GM23338 (cell line): Measurements from ENCODE around the gene TEX35. TPM values are rescaled to one million over a fixed set of nuclear protein-coding genes. Genes with fewer than 3 reads are reported as not detected.

Experiments used
- CTCF ChIP-seq, 2 experiments: fragments of 200-600 bp in 1 of 2; sonication (generic) in 1 of 2; conservative IDR thresholded peaks; 2 replicates each; pipeline versions ENCODE4 v1.5.1 to v1.6.1; 2016 to 2017; ENCODE audit warnings: antibody characterized with exemption in 2 of 2, low read depth in 2 of 2, mild to moderate bottlenecking in 2 of 2, moderate library complexity in 1 of 2
- ETS1 ChIP-seq: IDR thresholded peaks from 2 replicates; pipeline ENCODE4 v1.6.1; 2016; ENCODE audit warnings: antibody characterized with exemption
- EZH2phosphoT487 ChIP-seq: fragments of 200-600 bp; sonication (generic); IDR thresholded peaks from one replicate; pipeline ENCODE4 v1.8.1; 2018; ENCODE audit warnings: antibody characterized with exemption; ENCODE audit not compliant: unreplicated experiment
- JUNB ChIP-seq: IDR thresholded peaks from one replicate; pipeline ENCODE4 v1.6.1; 2016; ENCODE audit warnings: antibody characterized with exemption; ENCODE audit not compliant: unreplicated experiment
- POLR2AphosphoS5 ChIP-seq: IDR thresholded peaks from 2 replicates; pipeline ENCODE4 v1.6.1; 2016; ENCODE audit warnings: antibody characterized with exemption, low read depth
- REST ChIP-seq: IDR thresholded peaks from one replicate; pipeline ENCODE4 v1.6.1; 2018; ENCODE audit warnings: antibody characterized with exemption; ENCODE audit not compliant: unreplicated experiment
- ZNF114 ChIP-seq: fragments of 250-450 bp; sonication (Bioruptor Pico); IDR thresholded peaks from 2 replicates; pipeline ENCODE4 v1.5.0; 2020; ENCODE audit warnings: mild to moderate bottlenecking, moderate library complexity
- ZNF331 ChIP-seq: fragments of 250-450 bp; sonication (Bioruptor Pico); IDR thresholded peaks from 2 replicates; pipeline ENCODE4 v1.5.0; 2020; ENCODE audit warnings: low read depth, mild to moderate bottlenecking, moderate library complexity
- ZNF462 ChIP-seq: fragments of 250-450 bp; sonication (Bioruptor Pico); IDR thresholded peaks from 2 replicates; pipeline ENCODE4 v1.5.0; 2020; ENCODE audit warnings: mild to moderate bottlenecking, moderate library complexity
- polyA plus RNA-seq: library from polyadenylated mRNA; unstranded; fragments of >200 nt; fragmentation: Nextera tagmentation; extraction: Ambion mirVana; gene quantifications from 2 replicates; pipeline ENCODE4 v1.2.1, GENCODE V29; 2016
- total RNA-seq: library from RNA; depleted of rRNA; stranded (reverse); fragments of >200 nt; shearing (Covaris generic); gene quantifications from 2 replicates; pipeline ENCODE4 v1.2.3, GENCODE V29; 2014

Gene TEX35
- total and polyA plus RNA-seq, 2 experiments from 2014 or later = not detected

GRCh38 chr1:178503849-178504248 lies 9.1 kb upstream of the TEX35 start (continued):
- TF ChIP-seq ZNF462 (no peak), CTCF (conservative IDR thresholded peaks at IDR 0.05; ENCODE audit: low read depth in 2 of 2) (no peak), ETS1 (no peak), POLR2AphosphoS5 (no peak), ZNF114 (no peak), REST (no peak), EZH2phosphoT487 (no peak), JUNB (no peak), ZNF331 (CRISPR knock-in tag) (no peak)
